ENCODE results near the gene ARHGEF38.

DNA sequence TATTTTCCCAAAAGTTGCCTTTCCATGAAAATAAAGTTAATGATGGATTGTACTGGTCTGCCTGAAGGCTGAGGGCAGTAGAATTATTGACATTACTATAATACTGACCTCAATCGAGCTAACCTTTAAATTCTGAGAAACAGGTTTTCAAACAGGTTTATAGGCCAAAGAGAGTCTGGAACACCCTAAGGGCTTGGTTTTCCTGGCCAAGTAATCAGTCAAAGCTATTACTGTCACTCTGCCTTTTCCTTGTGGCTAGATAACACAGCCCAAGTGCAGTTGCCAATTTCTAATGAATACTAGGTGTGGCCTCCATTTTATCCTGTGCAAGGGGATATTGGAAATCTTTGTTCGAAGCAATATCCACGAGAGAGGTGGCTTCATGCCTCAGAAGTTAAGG, 80.8 kb downstream of the ARHGEF38 start:
- no peak for TF ChIP-seq GATA2 (IDR thresholded peaks at IDR 0.05; ENCODE audit: low read depth, low read length)
- no peak for TF ChIP-seq GATA3 (IDR thresholded peaks at IDR 0.05; ENCODE audit: low read depth, low read length)

All from SH-SY5Y (cell line).